ENCODE results near the gene IGSF8.

DNA sequence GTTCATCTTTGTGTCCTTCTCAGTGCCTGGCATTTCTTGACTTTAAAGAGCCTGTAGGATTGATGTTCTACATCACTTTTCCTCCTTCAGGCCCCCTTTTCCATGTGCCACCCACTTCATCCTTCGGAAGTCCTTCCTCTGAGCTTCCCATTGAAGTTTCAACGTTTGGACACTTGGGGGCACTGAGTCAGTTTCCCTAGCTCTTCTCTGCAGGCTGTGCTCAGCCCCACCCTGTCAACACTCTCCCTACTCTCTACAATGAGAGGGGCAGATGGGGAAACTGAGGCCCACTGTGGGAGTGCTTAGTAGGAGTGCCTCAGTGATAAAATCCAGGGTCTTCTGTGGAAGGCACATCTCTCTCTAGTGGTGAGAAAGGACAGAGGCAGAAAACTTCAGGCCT, 40.3 kb downstream of the IGSF8 start:
- no peak for TF ChIP-seq CTCF (IDR thresholded peaks at IDR 0.05; ENCODE audit: poor library complexity, severe bottlenecking)
- no peak for TF ChIP-seq POLR2AphosphoS5 (IDR thresholded peaks at IDR 0.05)
- TF ChIP-seq TAF1 (IDR thresholded peaks at IDR 0.05; ENCODE audit: low read depth) = no peak
- no peak for TF ChIP-seq SMC3 (conservative IDR thresholded peaks at IDR 0.05; ENCODE audit: poor library complexity)
- no peak for TF ChIP-seq EZH2 (IDR thresholded peaks at IDR 0.05; ENCODE audit: borderline replicate concordance, insufficient read depth, low read length, poor library complexity, severe bottlenecking)
- no peak for TF ChIP-seq EP300 (conservative IDR thresholded peaks at IDR 0.05; ENCODE audit: poor library complexity, severe bottlenecking)
- TF ChIP-seq RAD21 (conservative IDR thresholded peaks at IDR 0.05) = no peak
